Right lobe of liver (tissue), 4 donors: ENCODE data around the gene PACRG.

ENCODE experiments used
- CTCF ChIP-seq, 4 donors: fragments of 200-600 bp in 3 of 4; fragments of 450-650 bp in 1 of 4; IDR thresholded peaks; one replicate each; pipeline versions ENCODE4 v1.5.1 to v1.8.0; 2016 to 2022; ENCODE audit warnings: antibody characterized with exemption in 4 of 4, mild to moderate bottlenecking in 2 of 4
- POLR2A ChIP-seq: fragments of 450-650 bp; IDR thresholded peaks from one replicate; pipeline ENCODE4 v1.6.1; 2017; ENCODE audit warnings: antibody characterized with exemption, mild to moderate bottlenecking
- donor health status: DM: no; HTN: no; CAD: no.
- donor health status: DM: no; HTN: no; CAD: no.
- donor health status: DM: no; HTN: yes; CAD: no.

- no peak for TF ChIP-seq POLR2A
- no peak for TF ChIP-seq CTCF (IDR thresholded peaks at IDR 0.05)
Observed at GRCh38 chr6:163209005-163209404, 481.2 kb downstream of the PACRG start.
